DMS79 treated with DMSO at 0.1 percent for 48 hours (cell line): Measurements from ENCODE around the gene RTN3.
"Not testable (repeated sequence)": the region's sequence is repeated elsewhere in the genome, so short reads cannot be mapped to it uniquely, and the experiment has no call there.

Experiments used
- DNase-seq: peaks from one replicate; lab custom pipeline; 2025; lab: John Stamatoyannopoulos, UW

Gene RTN3, protein sequence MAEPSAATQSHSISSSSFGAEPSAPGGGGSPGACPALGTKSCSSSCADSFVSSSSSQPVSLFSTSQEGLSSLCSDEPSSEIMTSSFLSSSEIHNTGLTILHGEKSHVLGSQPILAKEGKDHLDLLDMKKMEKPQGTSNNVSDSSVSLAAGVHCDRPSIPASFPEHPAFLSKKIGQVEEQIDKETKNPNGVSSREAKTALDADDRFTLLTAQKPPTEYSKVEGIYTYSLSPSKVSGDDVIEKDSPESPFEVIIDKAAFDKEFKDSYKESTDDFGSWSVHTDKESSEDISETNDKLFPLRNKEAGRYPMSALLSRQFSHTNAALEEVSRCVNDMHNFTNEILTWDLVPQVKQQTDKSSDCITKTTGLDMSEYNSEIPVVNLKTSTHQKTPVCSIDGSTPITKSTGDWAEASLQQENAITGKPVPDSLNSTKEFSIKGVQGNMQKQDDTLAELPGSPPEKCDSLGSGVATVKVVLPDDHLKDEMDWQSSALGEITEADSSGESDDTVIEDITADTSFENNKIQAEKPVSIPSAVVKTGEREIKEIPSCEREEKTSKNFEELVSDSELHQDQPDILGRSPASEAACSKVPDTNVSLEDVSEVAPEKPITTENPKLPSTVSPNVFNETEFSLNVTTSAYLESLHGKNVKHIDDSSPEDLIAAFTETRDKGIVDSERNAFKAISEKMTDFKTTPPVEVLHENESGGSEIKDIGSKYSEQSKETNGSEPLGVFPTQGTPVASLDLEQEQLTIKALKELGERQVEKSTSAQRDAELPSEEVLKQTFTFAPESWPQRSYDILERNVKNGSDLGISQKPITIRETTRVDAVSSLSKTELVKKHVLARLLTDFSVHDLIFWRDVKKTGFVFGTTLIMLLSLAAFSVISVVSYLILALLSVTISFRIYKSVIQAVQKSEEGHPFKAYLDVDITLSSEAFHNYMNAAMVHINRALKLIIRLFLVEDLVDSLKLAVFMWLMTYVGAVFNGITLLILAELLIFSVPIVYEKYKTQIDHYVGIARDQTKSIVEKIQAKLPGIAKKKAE

DNA sequence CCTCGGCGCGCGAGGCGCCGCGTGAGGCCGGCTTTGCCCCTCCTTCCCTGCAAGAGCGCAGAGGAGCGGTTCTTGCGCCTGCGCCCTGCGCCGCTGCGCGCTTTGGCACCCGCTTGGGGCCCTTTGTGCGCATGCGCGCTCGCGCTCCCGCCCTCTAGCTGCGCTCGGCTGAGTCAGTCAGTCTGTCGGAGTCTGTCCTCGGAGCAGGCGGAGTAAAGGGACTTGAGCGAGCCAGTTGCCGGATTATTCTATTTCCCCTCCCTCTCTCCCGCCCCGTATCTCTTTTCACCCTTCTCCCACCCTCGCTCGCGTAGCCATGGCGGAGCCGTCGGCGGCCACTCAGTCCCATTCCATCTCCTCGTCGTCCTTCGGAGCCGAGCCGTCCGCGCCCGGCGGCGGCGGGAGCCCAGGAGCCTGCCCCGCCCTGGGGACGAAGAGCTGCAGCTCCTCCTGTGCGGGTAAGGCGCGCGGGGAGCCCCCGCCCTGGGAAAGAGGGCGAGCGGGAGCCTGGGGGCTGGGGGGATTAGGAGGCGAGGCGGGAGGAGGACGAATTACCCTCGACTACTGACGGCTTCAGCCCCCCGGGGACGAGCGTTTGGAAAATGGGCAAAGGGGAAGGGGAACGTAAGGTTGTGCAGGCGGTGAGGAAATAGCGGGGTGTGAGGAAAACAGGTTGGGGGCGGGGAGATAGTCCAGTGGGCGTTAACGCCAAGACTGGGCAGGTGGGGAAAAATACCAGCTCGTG lies at the start of gene RTN3:
Gene RTN3, plus strand, starts transcription at position 180 of the 745 bp plus-strand sequence. Its CDS starts 137 bp downstream, at position 317.
- peak; percentile 93 for DNase-seq

DNA sequence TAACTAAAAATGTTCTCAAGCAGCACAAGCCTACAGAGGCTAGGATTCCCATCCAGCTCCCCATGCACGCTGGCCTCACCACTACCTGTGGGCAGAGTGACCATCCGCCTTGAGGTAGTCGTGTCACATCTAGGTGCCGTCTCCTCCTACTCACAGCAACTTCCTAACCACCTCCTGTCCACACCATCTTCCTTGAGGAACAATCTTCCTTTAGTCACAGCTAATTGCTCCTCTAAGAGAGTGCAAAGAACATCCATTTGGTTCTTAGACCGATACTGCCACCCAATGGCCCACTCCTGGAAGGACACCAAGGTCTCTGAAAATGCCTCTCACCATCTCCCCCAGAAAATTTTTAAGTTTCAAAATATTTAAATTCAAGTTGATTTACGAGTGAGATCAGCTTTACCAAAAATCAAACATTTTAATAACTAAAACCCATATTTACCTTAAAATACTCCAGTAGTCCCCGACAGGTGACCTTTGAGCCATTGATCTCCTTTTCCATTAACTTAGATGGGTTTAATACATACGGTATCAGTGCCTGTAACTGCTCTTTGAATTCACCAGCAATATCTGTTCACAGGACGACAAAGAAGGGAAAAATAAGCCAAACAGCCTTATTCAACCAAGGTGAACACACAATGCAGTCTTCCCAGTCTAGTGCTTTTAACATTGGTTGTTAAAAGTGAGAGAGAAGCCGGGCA lies 45.4 kb upstream of the RTN3 start:
- peak; percentile 66 for DNase-seq

DNA sequence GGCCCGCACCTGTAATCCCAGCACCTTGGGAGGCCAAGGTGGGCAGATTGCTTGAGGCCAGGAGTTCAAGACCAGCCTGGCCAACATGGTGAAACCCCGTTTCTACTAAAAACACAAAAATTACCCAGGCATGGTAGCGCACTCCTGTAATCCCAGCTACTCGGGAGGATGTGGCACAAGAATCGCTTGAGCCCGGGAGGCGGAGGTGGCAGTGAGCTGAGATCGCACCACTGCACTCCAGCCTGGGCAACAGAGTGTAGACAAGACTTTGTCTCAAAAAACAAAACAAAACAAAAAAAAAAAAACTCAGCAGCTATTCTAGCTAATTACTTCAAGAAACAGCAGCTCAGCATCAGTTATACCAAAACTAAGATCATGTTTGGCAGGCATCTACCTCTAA lies 42.9 kb upstream of the RTN3 start:
- not testable (repeated sequence) for DNase-seq

DNA sequence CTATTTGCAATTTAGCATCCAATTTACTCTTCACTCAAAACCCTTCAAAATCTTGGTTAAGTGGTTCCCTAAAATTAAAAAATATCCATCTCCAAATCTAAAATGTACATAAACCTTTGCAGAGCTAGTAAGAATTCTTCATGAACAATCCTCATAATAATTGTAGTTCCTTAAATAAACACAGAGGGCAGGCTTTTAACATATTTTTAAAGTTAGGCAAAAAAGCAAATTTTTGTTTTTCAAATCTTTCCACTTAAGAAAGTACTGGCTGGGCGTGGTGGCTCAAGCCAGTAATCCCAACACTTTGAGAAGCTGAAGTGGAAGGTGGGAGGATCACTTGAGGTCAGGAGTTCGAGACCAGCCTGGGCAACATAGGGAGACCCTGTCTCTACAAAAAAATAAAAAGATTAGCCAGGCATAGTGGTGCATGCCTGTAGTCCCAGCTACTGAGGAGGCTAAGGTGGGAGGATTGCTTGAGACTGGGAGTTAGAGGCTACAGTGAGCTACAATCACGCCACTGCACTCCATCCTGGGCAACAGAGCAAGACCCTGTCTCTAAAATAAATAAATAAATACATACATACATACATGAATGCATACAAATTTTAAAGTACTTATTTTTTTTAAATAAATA lies 42.0 kb upstream of the RTN3 start:
- no peak for DNase-seq

DNA sequence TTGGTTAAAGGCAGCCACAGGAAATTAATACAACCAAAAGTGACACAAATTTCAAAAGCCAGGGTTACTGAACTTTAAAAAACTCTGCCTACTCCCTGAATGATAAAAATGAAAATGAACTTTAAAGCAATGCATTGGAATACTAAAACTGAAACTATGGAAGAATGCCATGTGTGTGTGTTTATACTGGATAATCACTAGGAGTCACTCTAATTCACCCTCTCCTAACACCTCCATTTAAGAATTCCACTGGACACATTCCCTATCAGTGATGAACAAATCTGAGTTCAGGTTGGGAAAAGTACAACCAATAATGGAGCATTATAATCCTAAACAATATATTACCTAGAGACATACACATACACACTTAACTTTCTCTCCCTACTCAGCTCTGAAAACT lies 39.6 kb upstream of the RTN3 start:
- DNase-seq: no peak

DNA sequence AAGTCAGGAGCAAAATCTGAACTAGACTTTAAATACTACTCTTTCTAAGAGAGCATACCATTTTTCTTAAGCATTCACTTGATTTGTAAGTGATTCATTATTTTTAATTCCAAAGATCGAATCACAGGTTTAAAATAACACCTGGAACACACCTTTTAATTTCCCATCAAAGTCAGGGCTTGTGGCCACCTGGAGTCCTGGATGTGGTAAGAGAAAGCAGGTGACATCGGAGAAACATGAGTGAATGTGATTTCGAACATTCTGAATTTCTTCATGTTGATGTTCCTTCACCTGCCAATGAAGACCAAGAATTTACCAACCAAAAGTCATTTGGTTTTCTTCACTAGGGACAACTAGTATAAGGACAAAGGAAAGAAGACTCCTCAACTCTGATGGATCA lies 38.1 kb upstream of the RTN3 start:
- DNase-seq: no peak

DNA sequence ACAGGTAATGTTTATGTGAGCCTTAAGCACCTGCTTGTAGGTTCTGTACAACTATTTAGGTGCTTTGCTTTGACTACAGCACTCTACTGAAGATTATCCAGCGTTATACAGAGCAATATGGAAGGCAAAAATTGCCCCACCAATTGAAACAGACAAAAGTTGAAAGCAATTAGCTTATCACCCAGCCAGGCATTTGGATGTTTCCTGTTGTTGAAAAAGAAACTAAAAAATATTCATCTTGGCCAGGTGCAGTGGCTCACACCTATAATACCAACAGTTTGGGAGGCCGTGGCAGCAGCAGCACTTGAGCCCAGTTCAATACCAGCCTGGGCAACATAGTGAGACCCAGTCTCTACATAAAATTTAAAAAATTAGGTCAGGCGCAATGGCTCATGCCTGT lies 28.6 kb upstream of the RTN3 start:
- no peak for DNase-seq

DNA sequence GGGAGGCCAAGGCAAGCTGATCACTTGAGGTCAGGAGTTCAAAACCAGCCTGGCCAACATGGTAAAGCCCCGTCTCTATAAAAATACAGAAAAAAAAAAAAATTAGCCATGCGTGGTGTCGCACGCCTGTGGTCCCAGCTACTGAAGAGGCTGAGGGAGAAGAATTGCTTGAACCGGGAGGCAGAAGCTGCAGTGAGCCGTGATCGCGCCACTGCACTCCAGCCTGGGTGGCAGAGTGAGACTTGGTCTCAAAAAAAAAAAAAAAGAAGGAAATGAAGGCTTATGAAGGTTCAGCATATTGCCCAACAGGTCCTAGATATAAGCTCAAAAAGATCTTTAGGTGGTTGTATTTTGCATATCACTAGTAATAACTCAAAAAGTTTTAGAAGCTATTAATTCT lies 20.3 kb upstream of the RTN3 start:
- no peak for DNase-seq

DNA sequence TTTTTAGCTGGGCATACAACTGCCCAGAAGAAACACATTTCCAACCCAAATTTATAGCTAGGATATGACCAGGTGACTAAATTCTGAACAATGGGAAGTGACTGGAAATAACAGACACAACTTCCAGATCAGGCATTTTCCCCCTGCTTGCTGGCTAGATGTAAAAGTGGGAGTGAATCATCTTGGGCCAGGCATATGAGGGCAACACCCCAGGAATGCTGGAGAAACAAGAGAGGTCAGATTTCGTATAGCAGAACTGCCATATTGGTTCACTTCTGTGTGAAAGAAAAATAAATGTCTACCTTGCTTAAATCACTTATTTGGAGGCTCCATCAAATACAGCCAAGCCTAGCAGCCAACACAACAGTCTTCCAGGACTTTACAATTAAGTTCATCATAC lies 17.5 kb upstream of the RTN3 start:
- DNase-seq: no peak

DNA sequence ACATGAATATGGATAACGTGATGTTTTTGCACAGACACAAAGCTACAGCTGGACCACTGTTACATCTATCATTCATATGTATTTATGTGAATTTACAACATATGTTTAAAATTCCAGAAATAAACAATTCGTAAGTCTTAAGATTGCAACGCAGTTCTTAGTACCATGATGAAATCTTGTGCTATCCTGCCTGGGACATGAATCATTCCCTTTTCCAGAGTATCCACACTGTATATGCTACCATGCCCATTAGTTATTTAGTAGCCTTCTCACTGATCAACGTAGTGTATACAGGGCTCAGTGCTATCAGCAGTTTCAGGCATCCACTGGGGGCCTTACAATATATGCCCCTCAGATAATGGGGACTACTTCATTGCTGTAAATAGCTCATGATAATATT lies 14.4 kb upstream of the RTN3 start:
- DNase-seq: no peak

DNA sequence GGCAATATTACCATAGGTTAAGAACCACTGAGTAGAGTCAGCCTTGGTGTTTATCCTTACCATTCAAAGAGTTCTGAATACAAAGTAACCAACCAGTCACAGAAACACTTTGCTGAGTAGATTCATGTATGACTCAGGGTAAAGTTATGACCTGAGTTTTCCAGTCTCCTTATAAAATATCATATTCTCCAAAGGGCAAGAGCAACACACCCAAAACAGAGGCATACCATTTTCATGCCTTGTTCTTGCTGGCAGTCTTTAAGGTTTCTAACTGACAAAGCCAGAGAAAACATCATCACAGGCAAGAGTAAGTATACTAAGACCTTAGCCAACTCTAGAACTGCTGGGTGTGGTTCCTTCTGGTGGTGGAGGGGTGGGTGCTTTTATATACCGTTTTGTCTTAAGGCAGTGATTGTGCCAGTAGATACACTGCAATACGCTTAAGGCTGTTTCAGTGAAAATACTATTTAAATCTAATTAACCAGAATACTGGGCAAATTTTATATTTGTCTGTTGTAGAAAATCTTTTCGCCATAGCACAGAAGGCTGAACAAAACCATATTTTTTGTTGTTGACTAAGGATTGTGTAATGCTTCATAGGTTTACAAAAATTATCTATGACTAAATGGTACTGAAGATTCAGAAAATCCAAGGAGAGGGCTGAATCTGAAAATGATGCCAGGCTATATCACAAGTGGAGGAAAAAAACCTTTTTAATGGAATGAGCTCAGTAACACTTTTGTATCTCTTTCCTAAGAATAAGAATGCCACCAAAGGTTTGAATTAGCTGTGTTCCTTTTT lies 13.1 kb upstream of the RTN3 start:
- no peak for DNase-seq

DNA sequence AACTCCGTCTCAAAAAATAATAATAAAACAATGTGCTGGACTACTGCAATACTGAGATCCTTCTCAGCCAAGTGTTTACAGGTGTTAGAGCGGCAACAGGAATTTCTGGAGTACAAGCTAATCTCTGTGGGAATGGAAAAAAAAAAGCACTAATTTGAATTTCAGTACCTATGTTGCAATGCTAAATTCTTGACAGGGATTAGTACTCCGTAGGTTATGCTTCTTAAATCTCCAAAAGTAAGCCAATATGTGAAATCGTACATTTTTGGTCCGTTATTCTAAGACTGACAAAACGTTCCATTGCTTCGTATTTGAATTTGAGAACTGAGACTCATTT lies 11.2 kb upstream of the RTN3 start:
- peak; percentile 46 for DNase-seq

DNA sequence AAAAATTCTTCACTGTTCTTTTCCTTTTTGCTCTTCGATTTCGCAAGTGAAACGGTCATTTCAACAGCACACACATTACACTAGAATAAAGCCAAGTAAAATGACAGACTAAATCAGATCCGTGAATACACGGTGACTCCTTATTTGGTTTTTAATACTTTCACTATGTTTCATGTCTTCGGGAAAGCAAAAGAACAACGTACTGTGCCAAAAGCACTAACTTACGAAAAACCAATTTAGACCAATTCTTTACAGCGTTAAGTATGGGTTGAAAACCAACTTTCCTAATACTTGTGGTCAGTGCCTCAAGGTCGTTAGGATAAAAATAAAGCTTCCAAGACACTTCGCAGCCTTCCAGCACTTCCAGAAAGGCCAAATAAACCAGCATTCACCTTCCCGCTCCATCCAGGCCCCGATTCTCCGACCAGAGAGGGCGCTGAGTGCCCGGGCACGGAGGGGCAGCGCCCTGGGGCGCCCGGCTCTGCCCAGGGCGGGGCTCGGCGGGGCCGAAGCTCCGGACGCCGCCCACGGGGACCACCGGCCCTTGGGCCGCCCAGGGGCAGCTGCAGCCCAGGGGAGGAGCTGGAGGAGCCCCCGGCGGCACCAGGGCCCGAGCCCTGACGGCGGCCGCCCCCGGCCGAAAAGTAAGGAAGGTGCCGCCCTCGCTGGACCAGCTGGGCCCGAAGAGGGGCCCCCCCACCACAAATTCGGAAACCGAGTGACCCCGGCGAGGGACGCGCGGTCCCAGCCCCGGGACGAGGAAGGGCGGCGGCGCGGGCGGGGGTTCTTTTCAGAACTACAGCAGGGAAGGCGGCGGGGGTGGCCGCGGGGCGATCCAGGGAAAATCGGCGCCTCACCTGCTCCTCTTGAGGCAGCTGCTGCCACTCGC lies 10.6 kb upstream of the RTN3 start:
- DNase-seq: peak; percentile 58

DNA sequence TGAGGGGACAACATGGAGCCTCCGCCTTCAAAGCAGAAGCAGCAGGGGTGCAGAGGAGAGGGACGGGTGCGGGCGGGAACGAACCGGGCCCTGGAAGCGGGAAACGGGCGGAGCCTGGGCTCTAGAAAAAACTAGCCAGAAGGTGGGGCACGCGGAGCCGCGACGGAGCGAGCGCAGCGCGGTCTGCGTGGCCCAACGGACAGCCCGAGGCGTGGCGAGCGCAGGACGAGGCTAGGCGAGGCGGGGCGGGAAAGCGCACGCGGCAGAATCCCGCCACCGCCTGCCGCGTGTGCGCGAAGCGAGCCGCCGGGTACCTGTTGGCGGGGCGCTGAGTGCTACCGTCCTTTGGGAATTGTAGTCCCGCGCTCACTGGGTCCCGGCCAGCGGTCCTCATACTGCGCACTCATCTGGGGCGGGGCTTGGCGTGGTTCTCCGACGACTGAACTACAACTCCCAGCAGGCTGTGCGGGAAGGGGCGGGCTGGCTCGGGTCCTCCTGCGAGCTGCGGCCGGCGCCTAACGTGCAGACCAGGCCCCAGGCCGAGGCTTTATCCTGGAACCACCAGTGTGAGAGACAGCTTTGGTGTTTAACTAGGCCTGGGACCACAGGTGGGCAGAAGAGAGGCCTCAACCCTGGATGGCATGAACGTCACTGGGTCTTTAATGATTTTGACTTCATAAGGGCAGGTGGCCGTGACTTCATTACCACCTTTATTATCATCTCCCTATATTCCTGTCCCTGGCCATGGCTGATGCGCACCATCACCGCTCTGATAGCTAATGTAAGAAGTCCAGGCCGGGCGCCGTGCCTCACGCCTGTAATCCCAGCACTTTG lies 9.8 kb upstream of the RTN3 start, which contains the start of gene ATL3:
Gene ATL3, minus strand, starts transcription at position 55 of the 834 bp plus-strand sequence. Its CDS starts 41 bp downstream, at position 14.
- peak; percentile 95 for DNase-seq

DNA sequence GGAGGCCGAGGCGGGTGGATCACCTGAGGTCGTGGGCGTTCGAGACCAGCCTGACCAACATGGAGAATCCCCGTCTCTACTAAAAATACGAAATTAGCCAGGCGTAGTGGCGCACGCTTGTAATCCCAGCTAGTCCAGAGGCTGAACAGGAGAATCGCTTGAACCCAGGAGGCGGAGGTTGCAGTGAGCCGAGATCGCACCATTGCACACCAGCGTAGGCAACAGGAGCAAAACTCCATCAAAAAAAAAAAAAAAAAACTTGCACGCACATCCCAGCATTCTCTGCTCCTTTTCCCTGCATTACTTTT lies 9.2 kb upstream of the RTN3 start:
- no peak for DNase-seq

DNA sequence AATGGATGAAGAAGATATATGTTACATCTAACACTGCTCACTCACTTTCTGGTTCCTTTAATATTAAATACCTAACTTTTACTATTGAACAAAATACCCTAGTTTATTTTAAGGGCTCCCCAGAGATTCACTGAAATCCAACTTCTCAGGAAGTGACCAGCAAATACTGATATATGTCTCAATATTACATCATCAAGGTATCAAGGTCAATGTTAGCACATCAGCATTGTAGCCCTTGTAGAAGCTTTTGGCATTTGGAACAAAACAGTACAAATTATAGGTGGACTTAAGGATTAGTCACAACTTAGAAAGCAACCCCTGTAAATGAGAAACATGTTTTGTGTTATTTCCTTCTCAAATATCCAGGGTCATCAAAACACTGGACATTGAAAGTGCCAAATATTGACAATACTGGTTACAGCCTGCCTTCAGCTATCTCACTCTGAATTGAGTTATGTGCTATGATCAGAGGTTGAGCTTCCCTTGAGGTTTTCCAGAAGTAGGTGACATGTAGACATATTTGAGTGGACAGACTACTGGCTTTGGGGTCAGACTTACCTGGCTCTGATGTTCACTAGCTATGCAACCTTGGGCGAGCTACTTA lies 8.3 kb upstream of the RTN3 start:
- DNase-seq: no peak

DNA sequence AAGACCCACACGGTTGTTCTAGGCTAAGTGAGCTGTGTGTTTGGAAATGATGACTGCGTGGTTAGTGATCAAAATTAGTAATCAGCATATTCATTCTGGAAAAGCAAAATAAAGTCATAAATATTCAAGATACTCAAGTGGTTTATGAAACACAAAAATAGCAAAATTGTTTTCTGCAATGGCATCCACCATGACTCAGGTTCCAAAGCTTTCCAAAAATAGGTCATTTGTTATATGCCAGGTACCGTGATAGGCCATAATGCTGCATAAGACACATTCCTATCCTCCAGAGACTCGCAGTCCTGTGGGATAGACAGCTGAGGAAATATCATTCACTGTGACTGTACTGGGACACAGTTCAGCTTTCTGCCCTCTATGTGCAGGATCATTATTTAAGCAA lies 7.7 kb upstream of the RTN3 start:
- DNase-seq: no peak

DNA sequence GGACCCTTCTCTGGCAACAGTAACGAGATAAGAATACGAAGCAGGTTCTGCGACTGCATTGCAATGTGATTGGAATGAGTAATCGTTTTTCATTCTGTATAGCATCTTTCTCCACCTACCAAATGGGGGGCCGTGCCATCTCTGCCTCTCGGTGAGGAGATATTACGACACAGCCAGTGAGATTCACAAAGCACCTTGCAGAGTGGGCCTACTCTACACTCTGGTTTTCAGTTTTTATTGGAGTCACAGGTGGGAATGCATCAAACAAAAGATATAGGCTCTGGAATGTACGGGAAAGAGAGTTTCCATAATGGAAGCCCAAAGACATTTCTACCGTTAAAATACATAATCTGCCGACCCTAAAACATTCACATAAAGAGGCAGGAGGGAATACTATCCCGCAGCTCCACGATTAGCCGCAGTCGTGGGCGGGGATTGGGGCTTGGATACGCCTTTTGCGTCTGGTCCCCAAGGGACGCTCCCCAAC lies 423 bp upstream of the RTN3 start:
- peak; percentile 90 for DNase-seq
